ENCODE data around the gene CRLF1. TPM values are rescaled to one million over a fixed set of nuclear protein-coding genes. Genes with fewer than 3 reads are reported as not detected.
"Not testable (repeated sequence)": the region's sequence is repeated elsewhere in the genome, so short reads cannot be mapped to it uniquely, and the experiment has no call there.

The CRLF1 gene
- total and polyA plus RNA-seq, 2 donors (not counting 1 experiment from before 2014, with no cell fraction given), result not detected

- H3K9me3 Mint-ChIP-seq (ENCODE audit: insufficient read depth), result no peaks in the 10 kb centered on the region
- POLR2A ChIA-PET, result interaction anchor here (0.6 to 1.0 kb wide), 3 partner anchors 10 to 354 kb away, joined by 3 read pairs; no protein-coding TSS in a partner anchor
- H4K20me1 ChIP-seq (ENCODE audit: control insufficient read depth, insufficient read depth, low read length, poor library complexity, severe bottlenecking), result peaks cover 10% of the 10 kb centered on the region
- TF ChIP-seq EZH2 (IDR thresholded peaks at IDR 0.05; ENCODE audit: borderline replicate concordance, insufficient read depth, low read depth, low read length, poor library complexity, severe bottlenecking), result no peak
- TF ChIP-seq CTCF (IDR thresholded peaks at IDR 0.05), result no peak
- peaks cover 0 to 22% (median 7%) of the 10 kb centered on the region in 4 experiments for H3K27me3 ChIP-seq (replicated peaks in 1 of 4; ENCODE audit: control extremely low read depth in 1 of 4, control insufficient read depth in 3 of 4, insufficient read depth in 4 of 4, low read length in 3 of 4)
- peak overlapping the region in 2 of 5 experiments; percentile 51 to 69 for H3K4me3 ChIP-seq (ENCODE audit: control extremely low read depth in 1 of 5, extremely low read depth in 1 of 5, insufficient read depth in 1 of 5, low read depth in 2 of 5, low read length in 4 of 5)
- H2AFZ ChIP-seq (ENCODE audit: insufficient read depth, low read depth, low read length, poor library complexity, severe bottlenecking), result peak overlapping the region; percentile 81
- H3K4me3 Mint-ChIP-seq, result peak overlapping the region; percentile 64
- H3K27ac Mint-ChIP-seq, result peak overlapping the region; percentile 59
- peak overlapping the region; percentile 100 for H3K4me2 ChIP-seq (replicated peaks; ENCODE audit: low read depth, low read length, poor library complexity, severe bottlenecking)
- H3K36me3 ChIP-seq (replicated peaks in 1 of 2; ENCODE audit: control extremely low read depth in 1 of 2, control insufficient read depth in 1 of 2, extremely low read depth in 1 of 2, insufficient read depth in 2 of 2, low read length in 1 of 2), result peaks cover 0 to 6% of the 10 kb centered on the region in 2 experiments
- H3K9me3 ChIP-seq (ENCODE audit: control extremely low read depth in 1 of 3, control insufficient read depth in 2 of 3, insufficient read depth in 1 of 3, low read length in 2 of 3), result no peaks in the 10 kb centered on the region
- H3K27ac ChIP-seq (ENCODE audit: low read length in 2 of 2), result no peak overlapping the region
- H3K4me1 Mint-ChIP-seq, result peaks cover 25% of the 10 kb centered on the region
- intact Hi-C loops (cut with micrococcal nuclease), result loop anchor here (1.0 to 2.0 kb wide), 3 partner anchors 71 to 347 kb away; partner anchors contain the start of genes ELL and HOMER3
- no peaks in the 10 kb centered on the region for H3K79me2 ChIP-seq (ENCODE audit: control insufficient read depth, insufficient read depth, low read length)
- peaks cover 7% of the 10 kb centered on the region for H3K27me3 Mint-ChIP-seq
- no peak for ATAC-seq (ENCODE audit: low read depth)
- no peak for DNase-seq
- 69% methylated on average over 17 of the region's 25 CpGs for WGBS (ENCODE audit: insufficient coverage)
- CTCF ChIA-PET, result interaction anchor here (0.6 to 6.3 kb wide), 26 partner anchors 8 to 579 kb away, joined by 3 to 47 read pairs (median 4); partner anchors contain the start of genes COPE, DDX49, TMEM59L and UBA52
- no peak overlapping the region for H3K9ac ChIP-seq (ENCODE audit: low read length)
- peaks cover 21 to 42% of the 10 kb centered on the region in 2 donors for H3K4me1 ChIP-seq (ENCODE audit: control insufficient read depth in 2 of 2, insufficient read depth in 2 of 2, low read length in 2 of 2)
Measured at GRCh38 chr19:18593367-18594095, 13.1 kb downstream of the CRLF1 start.

- peaks cover 30% of the 10 kb centered on the region for H3K4me1 Mint-ChIP-seq
- DNase-seq; H3K4me3 ChIP-seq (ENCODE audit: control extremely low read depth in 1 of 5, extremely low read depth in 1 of 5, insufficient read depth in 1 of 5, low read depth in 2 of 5, low read length in 4 of 5); intact Hi-C loops (cut with micrococcal nuclease); H3K36me3 ChIP-seq (replicated peaks in 1 of 2; ENCODE audit: control extremely low read depth in 1 of 2, control insufficient read depth in 1 of 2, extremely low read depth in 1 of 2, insufficient read depth in 2 of 2, low read length in 1 of 2); H3K4me3 Mint-ChIP-seq; H3K79me2 ChIP-seq (ENCODE audit: control insufficient read depth, insufficient read depth, low read length); H4K20me1 ChIP-seq (ENCODE audit: control insufficient read depth, insufficient read depth, low read length, poor library complexity, severe bottlenecking); H3K4me2 ChIP-seq (replicated peaks; ENCODE audit: low read depth, low read length, poor library complexity, severe bottlenecking); H2AFZ ChIP-seq (ENCODE audit: insufficient read depth, low read depth, low read length, poor library complexity, severe bottlenecking); H3K9ac ChIP-seq (ENCODE audit: low read length); H3K9me3 Mint-ChIP-seq (ENCODE audit: insufficient read depth); ATAC-seq (ENCODE audit: low read depth); H3K27me3 Mint-ChIP-seq; H3K9me3 ChIP-seq (ENCODE audit: control extremely low read depth in 1 of 3, control insufficient read depth in 2 of 3, insufficient read depth in 1 of 3, low read length in 2 of 3); H3K27ac ChIP-seq (ENCODE audit: low read length in 2 of 2); H3K27ac Mint-ChIP-seq; POLR2A ChIA-PET: not testable (repeated sequence)
- Histone ChIP-seq H3K4me1 (ENCODE audit: control insufficient read depth in 2 of 2, insufficient read depth in 2 of 2, low read length in 2 of 2) (peaks cover 28 to 50% of the 10 kb centered on the region in 2 donors), H3K27me3 (replicated peaks in 1 of 4; ENCODE audit: control extremely low read depth in 1 of 4, control insufficient read depth in 3 of 4, insufficient read depth in 4 of 4, low read length in 3 of 4) (peaks cover 0 to 14% (median 4%) of the 10 kb centered on the region in 4 experiments)
- WGBS (ENCODE audit: insufficient coverage), result 95% methylated on average over 3 of the region's 5 CpGs
- CTCF ChIA-PET, result interaction anchor here (1.0 to 6.3 kb wide), 7 partner anchors 21 to 255 kb away, joined by 3 to 47 read pairs (median 4); partner anchors contain the start of genes UBA52 and UPF1
Measured at GRCh38 chr19:18592732-18593131, 13.9 kb downstream of the CRLF1 start.

Measured in B cell (primary cell).